UCSD-AML1 (cell line): Measurements from ENCODE around the gene CCDC116.
"Not testable (repeated sequence)": the region's sequence is repeated elsewhere in the genome, so short reads cannot be mapped to it uniquely, and the experiment has no call there.

Experiments
- DNase-seq: peaks from one replicate; lab custom pipeline; 2025; ENCODE audit not compliant: unreplicated experiment; lab: John Stamatoyannopoulos, UW

The CCDC116 gene

GRCh38 chr22:21609556-21610157, 22.9 kb upstream of the CCDC116 start:
- not testable (repeated sequence) for DNase-seq

- DNase-seq = no peak
Measured at GRCh38 chr22:21611210-21611977, 21.2 kb upstream of the CCDC116 start.

GRCh38 chr22:21612858-21613257, 19.7 kb upstream of the CCDC116 start:
- DNase-seq = no peak

GRCh38 chr22:21613553-21614233, 18.9 kb upstream of the CCDC116 start:
- DNase-seq = no peak

- DNase-seq = no peak
Measured at GRCh38 chr22:21615731-21616130, 16.8 kb upstream of the CCDC116 start.

DNA sequence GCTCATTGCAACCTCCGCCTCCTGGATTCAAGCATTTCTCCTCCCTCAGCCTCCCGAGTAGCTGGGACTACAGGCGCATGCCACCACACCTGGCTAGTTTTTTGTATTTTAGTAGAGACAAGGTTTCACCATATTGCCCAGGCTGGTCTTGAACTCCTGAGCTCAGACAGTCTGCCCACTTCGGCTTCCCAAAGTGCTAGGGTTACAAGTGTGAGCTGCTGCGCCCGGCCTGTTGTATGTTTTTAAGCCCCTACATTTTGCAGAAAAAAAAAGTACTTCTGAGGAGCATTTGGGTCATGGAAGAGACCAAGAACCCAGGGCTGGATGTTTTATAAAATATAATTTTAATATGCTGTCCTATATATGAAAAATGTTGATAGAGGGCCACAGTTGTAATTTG, 15.2 kb upstream of the CCDC116 start:
- not testable (repeated sequence) for DNase-seq

GRCh38 chr22:21621025-21621424, 11.5 kb upstream of the CCDC116 start:
- no peak for DNase-seq

DNA sequence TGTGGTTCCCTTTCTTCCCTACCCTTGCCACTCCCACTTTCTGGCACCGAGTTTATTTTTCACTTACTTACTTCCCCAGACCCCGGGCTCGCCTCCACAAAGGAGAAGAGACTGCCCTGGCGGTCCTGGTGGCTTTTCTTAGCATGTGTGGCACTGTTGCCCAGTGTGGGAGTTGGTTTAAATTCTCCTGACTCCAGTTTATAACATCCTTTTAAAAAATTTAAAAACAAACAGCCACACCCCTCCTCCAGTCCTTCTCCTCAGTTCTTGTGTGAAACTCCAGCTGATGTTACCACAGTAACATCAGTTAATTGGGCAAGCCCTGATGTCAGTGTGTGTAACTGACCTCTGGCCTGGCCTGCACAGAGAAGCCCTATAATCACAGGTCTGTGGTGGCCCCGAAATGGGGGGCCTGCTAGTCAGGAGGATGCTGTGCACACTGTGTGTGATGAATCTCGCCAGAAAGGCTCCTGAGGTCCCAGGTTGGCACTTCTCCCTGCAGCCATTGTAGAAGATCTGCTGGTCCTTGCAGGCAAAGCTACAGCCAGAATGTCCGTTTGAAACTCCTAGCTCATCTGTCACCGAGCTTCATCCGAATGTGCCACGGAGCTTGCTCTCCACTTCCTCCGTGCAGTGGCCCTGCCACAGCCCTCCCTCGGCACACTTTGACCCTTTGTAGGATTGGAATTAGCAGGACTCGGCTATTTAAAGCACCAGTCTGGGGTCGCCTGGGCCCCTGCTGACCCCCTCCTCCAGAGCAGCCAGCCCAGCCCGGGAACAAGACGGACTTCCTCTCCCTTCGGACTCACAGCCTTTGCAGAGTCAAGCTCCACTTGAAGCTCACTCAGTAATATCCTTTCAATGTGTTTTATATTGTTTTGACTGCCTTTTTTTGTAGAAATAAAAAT, 10.3 kb upstream of the CCDC116 start:
- DNase-seq = no peak

GRCh38 chr22:21622919-21623647, 9.5 kb upstream of the CCDC116 start:
- DNase-seq = no peak

GRCh38 chr22:21623648-21623970, 9.0 kb upstream of the CCDC116 start:
- DNase-seq = no peak

DNA sequence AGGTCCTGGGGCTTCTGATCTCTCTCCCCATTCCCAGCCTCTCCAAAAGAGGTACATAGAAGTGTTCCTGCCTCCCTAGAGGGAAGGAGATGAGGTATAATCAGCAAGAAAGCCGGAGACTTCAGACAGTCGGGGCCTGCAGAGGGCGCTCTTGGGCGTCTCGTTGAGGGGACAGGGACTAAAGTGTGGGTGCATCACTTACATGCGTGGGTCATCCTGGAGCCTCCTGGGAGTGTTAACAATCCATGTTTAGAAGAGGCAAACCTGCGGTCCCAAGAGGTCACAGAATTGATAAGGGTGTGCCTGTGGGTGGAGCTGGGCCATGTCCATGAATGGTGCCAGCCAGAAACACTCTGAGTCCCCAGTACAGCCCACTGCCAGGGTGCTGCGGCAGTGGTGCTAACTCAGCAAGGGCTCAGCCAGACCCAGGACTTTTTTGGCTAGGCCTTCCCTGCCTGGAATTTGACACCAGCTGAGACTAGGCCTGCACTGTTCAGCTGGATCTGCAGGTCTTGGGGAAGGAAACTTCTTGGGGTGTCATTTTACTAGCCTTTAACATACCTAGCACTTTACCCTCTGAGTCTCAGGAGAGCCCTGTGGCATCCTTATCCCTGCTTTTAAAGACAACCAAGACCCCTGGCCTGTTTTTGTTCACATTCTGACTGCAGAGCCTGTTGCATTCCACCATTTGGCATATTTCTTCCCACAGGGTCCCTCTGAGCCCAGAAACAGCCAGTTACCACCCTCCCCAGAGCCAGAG, 8.3 kb upstream of the CCDC116 start:
- peak; percentile 52 for DNase-seq

GRCh38 chr22:21624880-21625791, 7.4 kb upstream of the CCDC116 start:
- no peak for DNase-seq

GRCh38 chr22:21626073-21626734, 6.4 kb upstream of the CCDC116 start:
- DNase-seq = no peak

DNA sequence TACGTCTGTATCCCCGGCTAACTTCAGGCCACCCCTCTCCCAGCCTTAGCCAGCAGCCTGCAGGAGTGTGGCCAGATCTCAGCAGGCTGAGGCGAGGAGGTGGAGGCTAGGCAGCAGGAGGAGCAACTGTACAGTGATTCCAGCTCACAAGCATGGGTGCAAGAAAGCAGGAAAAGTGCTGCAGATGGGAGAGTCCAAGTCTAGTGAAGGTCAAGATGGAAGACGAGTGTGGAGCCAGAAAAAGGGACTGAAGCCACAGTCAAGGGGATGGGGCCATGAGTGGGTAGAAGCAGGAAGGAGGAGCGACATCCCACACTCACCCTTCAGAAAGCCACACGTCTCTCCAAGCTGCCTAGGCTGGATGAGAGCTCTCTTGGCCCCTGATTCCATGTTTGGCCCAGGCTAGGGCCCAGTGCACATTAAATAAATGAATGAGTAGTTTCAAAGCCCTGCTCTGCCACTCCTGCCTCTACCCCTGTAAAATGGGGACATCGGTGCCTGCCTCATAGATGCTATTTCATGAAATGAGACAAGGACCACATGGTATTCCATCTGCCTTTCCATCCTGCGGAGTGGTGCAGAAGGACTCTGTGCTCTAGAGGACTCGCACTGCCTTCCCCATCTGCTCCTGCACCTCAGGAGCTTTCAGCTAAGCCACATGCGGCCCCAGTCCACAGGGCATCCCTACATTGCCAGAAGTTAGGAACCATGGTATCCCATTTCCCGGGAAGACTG, 5.7 kb upstream of the CCDC116 start:
- DNase-seq = no peak

DNA sequence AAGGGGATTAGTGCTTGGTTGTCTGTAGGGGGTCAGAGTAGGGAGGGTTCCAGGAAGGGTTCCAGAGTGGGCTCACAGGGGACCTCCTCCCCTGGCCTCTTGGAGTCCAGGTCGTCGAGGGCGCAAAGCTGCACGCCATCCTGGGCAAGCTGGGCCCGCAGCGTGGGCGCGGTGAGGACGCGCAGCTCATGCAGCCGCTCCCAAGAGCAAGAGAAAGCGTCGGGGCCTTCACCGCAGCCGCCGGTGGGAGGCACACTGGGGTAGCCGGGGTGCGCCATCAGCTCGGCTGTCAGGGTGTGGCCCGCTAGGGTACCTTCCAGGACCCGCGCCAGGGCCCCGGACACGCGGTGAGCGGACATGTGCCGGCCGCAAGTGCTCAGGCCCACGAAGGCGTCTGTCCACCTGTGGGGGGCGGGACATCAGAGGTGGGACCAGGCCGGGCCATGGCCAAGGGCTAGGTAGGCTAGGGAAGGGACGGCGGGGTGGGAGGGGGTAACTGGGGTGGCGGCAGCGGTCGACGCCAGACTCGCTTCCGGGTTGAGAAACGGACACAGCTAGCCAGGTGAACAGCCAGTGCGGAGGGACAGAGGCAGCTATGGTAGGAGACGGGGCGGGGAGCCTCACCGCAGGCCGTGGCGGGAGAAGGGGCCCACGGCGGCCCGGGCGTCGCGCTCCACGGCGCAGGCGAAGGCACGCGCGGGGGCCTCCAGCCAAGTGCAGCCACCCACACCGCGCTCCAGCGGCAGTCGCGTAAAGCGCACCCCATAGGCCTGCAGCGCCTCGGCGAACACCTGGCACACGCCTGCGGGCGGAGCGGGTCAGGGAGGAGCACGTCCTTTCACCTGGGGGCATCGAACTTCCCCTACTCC, 3.9 kb upstream of the CCDC116 start:
- DNase-seq = no peak

DNA sequence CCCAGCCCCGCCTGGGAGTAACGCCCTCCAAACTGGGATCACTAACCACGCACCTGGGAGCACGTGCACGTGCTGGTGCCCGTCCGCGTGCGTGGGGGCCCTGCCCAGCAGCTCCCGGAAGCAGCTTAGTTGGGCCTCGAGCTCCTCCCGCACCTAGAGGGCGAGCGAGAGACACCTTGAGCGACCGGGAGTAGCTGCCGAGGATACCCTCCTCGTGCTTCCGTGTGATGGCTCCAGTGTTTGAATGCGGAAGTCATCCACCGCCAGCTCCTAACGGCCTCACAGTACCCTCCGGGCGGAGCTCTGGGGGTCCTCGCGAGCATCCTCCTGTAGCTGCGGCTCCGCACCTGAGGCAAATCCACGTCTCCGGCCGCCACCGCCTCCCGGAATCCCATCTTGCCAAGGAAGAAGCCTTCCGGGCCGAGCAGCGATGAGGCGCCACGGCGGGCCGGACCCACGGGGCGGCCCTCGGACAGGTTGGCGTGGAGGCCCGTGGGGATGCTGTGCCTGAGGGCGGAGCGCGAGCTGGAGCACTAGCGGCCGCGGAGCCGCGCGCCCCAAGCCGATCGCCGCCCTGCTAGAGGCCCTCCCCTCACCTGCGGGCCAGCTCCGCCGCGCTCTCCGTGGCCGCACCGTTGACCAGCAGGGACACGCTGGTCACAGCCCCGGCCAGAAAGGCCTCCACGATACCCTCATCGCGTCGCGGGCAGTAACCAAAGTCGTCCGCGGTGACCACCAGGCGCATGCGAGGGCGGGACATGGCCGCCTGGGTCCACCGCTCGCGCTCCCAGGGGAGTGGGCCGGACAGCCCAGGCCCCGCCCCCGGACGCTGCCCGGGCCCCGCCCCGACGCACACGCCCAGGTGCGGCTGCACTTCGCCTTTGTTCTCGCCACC, 3.1 kb upstream of the CCDC116 start, which contains the start of gene YDJC:
Gene YDJC, minus strand, starts transcription at position 768 of the 895 bp plus-strand sequence. Its CDS starts 8 bp downstream, at position 760.
- peak; percentile 95 for DNase-seq
